Measurements from ENCODE around the gene NHS. TPM values are rescaled to one million over a fixed set of nuclear protein-coding genes. Genes with fewer than 3 reads are reported as not detected.

NHS gene
- total RNA-seq, 1 donor from 2014 or later = 8.3 TPM

GRCh38 chrX:17579026-17579425 is 204.0 kb downstream of the NHS start:
- no peaks in the 10 kb centered on the region for H3K36me3 ChIP-seq
- no peak for TF ChIP-seq CTCF (IDR thresholded peaks at IDR 0.05)
- TF ChIP-seq POLR2AphosphoS5 (IDR thresholded peaks at IDR 0.05; ENCODE audit: insufficient read depth in 1 of 2, low read depth in 1 of 2) = no peak
- TF ChIP-seq POLR2A (IDR thresholded peaks at IDR 0.05) = no peak
- H3K9me3 ChIP-seq = no peaks in the 10 kb centered on the region
- no peak overlapping the region for H3K4me3 ChIP-seq
- intact Hi-C loops (cut with DNase I) = no loop called here
- H3K4me1 ChIP-seq = peaks cover 11% of the 10 kb centered on the region
- H3K27me3 ChIP-seq = no peaks in the 10 kb centered on the region
- H3K27ac ChIP-seq = no peak overlapping the region
- no peak for DNase-seq (ENCODE audit: extremely low spot score in 2 of 2)

- intact Hi-C loops (cut with DNase I) = no loop called here
- Histone ChIP-seq H3K27me3 (no peaks in the 10 kb centered on the region), H3K36me3 (no peaks in the 10 kb centered on the region), H3K27ac (no peak overlapping the region), H3K4me1 (peaks cover 11% of the 10 kb centered on the region), H3K4me3 (no peak overlapping the region), H3K9me3 (no peaks in the 10 kb centered on the region)
- no peak for DNase-seq (ENCODE audit: extremely low spot score in 2 of 2)
- TF ChIP-seq POLR2AphosphoS5 (IDR thresholded peaks at IDR 0.05; ENCODE audit: insufficient read depth in 1 of 2, low read depth in 1 of 2) (no peak), POLR2A (IDR thresholded peaks at IDR 0.05) (no peak), CTCF (IDR thresholded peaks at IDR 0.05) (no peak)
Measured at GRCh38 chrX:17580539-17581152, 205.6 kb downstream of the NHS start.

GRCh38 chrX:17581641-17582040 is 206.6 kb downstream of the NHS start:
- Histone ChIP-seq H3K27ac (no peak overlapping the region), H3K4me3 (no peak overlapping the region), H3K36me3 (no peaks in the 10 kb centered on the region), H3K4me1 (peaks cover 11% of the 10 kb centered on the region), H3K27me3 (no peaks in the 10 kb centered on the region), H3K9me3 (no peaks in the 10 kb centered on the region)
- no peak for DNase-seq (ENCODE audit: extremely low spot score in 2 of 2)
- intact Hi-C loops (cut with DNase I) = no loop called here
- TF ChIP-seq POLR2AphosphoS5 (IDR thresholded peaks at IDR 0.05; ENCODE audit: insufficient read depth in 1 of 2, low read depth in 1 of 2) (no peak), CTCF (IDR thresholded peaks at IDR 0.05) (no peak), POLR2A (IDR thresholded peaks at IDR 0.05) (no peak)

- TF ChIP-seq CTCF (IDR thresholded peaks at IDR 0.05) (no peak), POLR2A (IDR thresholded peaks at IDR 0.05) (no peak), POLR2AphosphoS5 (IDR thresholded peaks at IDR 0.05; ENCODE audit: insufficient read depth in 1 of 2, low read depth in 1 of 2) (no peak)
- no peak overlapping the region for H3K27ac ChIP-seq
- intact Hi-C loops (cut with DNase I) = no loop called here
Measured at GRCh38 chrX:17584248-17584681, 209.3 kb downstream of the NHS start.

GRCh38 chrX:17585006-17585405 is 210.0 kb downstream of the NHS start:
- H3K27ac ChIP-seq = no peak overlapping the region
- intact Hi-C loops (cut with DNase I) = no loop called here
- no peaks in the 10 kb centered on the region for H3K36me3 ChIP-seq
- no peaks in the 10 kb centered on the region for H3K9me3 ChIP-seq
- peaks cover 11% of the 10 kb centered on the region for H3K4me1 ChIP-seq
- no peaks in the 10 kb centered on the region for H3K27me3 ChIP-seq
- no peak overlapping the region for H3K4me3 ChIP-seq
- DNase-seq (ENCODE audit: extremely low spot score in 2 of 2) = no peak
- no peak for TF ChIP-seq POLR2A (IDR thresholded peaks at IDR 0.05)
- TF ChIP-seq POLR2AphosphoS5 (IDR thresholded peaks at IDR 0.05; ENCODE audit: insufficient read depth in 1 of 2, low read depth in 1 of 2) = no peak
- no peak for TF ChIP-seq CTCF (IDR thresholded peaks at IDR 0.05)

More at GRCh38 chrX:17584248-17584681, 209.3 kb downstream of the NHS start:
- Histone ChIP-seq H3K36me3 (no peaks in the 10 kb centered on the region), H3K27me3 (no peaks in the 10 kb centered on the region), H3K4me3 (no peak overlapping the region), H3K4me1 (peaks cover 11% of the 10 kb centered on the region), H3K9me3 (no peaks in the 10 kb centered on the region)
- no peak for DNase-seq (ENCODE audit: extremely low spot score in 2 of 2)

Data from vagina (tissue), 2 donors.